Endothelial cell of umbilical vein (primary cell): ENCODE results near the gene COL5A1.

ENCODE experiments used
- CTCF ChIP-seq, 2 donors: IDR thresholded peaks; 1 replicate in 1 of 2; 2 replicates in 1 of 2; pipeline ENCODE4 v1.5.1; 2011; ENCODE audit warnings: low read length in 2 of 2, mild to moderate bottlenecking in 2 of 2, moderate library complexity in 2 of 2, control low read depth in 1 of 2, inconsistent platforms in 1 of 2, low read depth in 1 of 2; ENCODE audit not compliant: insufficient read depth in 1 of 2; ENCODE audit errors: extremely low read depth in 1 of 2
- EZH2 ChIP-seq: IDR thresholded peaks from 2 replicates; pipeline ENCODE4 v1.6.1; 2012; ENCODE audit warnings: borderline replicate concordance, low read depth, mild to moderate bottlenecking, moderate library complexity, low read length, inconsistent platforms; ENCODE audit not compliant: severe bottlenecking
- FOS ChIP-seq: IDR thresholded peaks from 2 replicates; pipeline ENCODE4 v1.6.1; 2011; ENCODE audit warnings: mild to moderate bottlenecking, low read length, moderate library complexity, borderline replicate concordance; ENCODE audit not compliant: insufficient read depth
- GATA2 ChIP-seq: IDR thresholded peaks from 2 replicates; pipeline ENCODE4 v1.7.0; 2011; ENCODE audit warnings: low read depth, mild to moderate bottlenecking, moderate library complexity, mixed read lengths, low read length; ENCODE audit not compliant: insufficient read length, insufficient read depth
- JUN ChIP-seq: IDR thresholded peaks from 2 replicates; pipeline ENCODE4 v1.6.1; 2011; ENCODE audit warnings: borderline replicate concordance, low read depth; ENCODE audit not compliant: insufficient read length, insufficient read depth
- MAX ChIP-seq: IDR thresholded peaks from 2 replicates; pipeline ENCODE4 v1.6.1; 2011; ENCODE audit not compliant: insufficient read depth, insufficient read length
- MYC ChIP-seq: IDR thresholded peaks from one replicate; pipeline ENCODE4 v1.6.1; 2011; ENCODE audit warnings: mild to moderate bottlenecking, low read depth, low read length
- POLR2A ChIP-seq: IDR thresholded peaks from 2 replicates; pipeline ENCODE4 v1.6.1; 2012; ENCODE audit warnings: low read depth, mild to moderate bottlenecking, control low read depth, low read length
- POLR2AphosphoS5 ChIP-seq: IDR thresholded peaks from 2 replicates; pipeline ENCODE4 v1.6.1; 2012; ENCODE audit warnings: low read depth, mild to moderate bottlenecking, control low read depth, low read length, moderate library complexity; ENCODE audit not compliant: insufficient read depth

GRCh38 chr9:134736791-134737497 lies 95.3 kb downstream of the COL5A1 start:
- TF ChIP-seq CTCF (IDR thresholded peaks at IDR 0.05; ENCODE audit: extremely low read depth in 1 of 2, insufficient read depth in 1 of 2, low read depth in 1 of 2, low read length in 2 of 2) (no peak), POLR2A (no peak), MAX (no peak), EZH2 (no peak), GATA2 (no peak), POLR2AphosphoS5 (no peak), FOS (no peak), JUN (no peak), MYC (no peak)
